Inferior parietal cortex (tissue), 1 donor: Measurements from ENCODE around the gene ABCC1.
"Not testable (repeated sequence)": the region's sequence is repeated elsewhere in the genome, so short reads cannot be mapped to it uniquely, and the experiment has no call there.

ENCODE experiments used
- DNase-seq: peaks from one replicate; pipeline ENCODE4 v3.0.0-alpha.2; 2016; ENCODE audit errors: extremely low spot score

ABCC1 gene

GRCh38 chr16:16082255-16082654 lies 132.8 kb downstream of the ABCC1 start:
- no peak for DNase-seq

- no peak for DNase-seq
These were observed 134.2 kb downstream of the ABCC1 start for GRCh38 chr16:16083421-16084156.

- DNase-seq = no peak
These were observed 135.5 kb downstream of the ABCC1 start for GRCh38 chr16:16084874-16085273.

- DNase-seq = no peak
These were observed 137.4 kb downstream of the ABCC1 start for GRCh38 chr16:16086653-16087446.

GRCh38 chr16:16090238-16090637 lies 140.8 kb downstream of the ABCC1 start:
- no peak for DNase-seq

- no peak for DNase-seq
These were observed 143.7 kb downstream of the ABCC1 start for GRCh38 chr16:16092925-16093627.

- DNase-seq = no peak
These were observed 144.4 kb downstream of the ABCC1 start for GRCh38 chr16:16093628-16094332.

- DNase-seq = no peak
These were observed 146.2 kb downstream of the ABCC1 start for GRCh38 chr16:16095646-16096045.

GRCh38 chr16:16096121-16096857 lies 146.9 kb downstream of the ABCC1 start:
- DNase-seq = no peak

- no peak for DNase-seq
These were observed 147.4 kb downstream of the ABCC1 start for GRCh38 chr16:16096858-16097213.

- DNase-seq = no peak
These were observed 149.9 kb downstream of the ABCC1 start for GRCh38 chr16:16099320-16099719.

GRCh38 chr16:16100631-16101030 lies 151.2 kb downstream of the ABCC1 start:
- DNase-seq = no peak

GRCh38 chr16:16101585-16101984 lies 152.2 kb downstream of the ABCC1 start:
- DNase-seq = no peak

GRCh38 chr16:16102738-16103137 lies 153.3 kb downstream of the ABCC1 start:
- no peak for DNase-seq

GRCh38 chr16:16104132-16104803 lies 154.9 kb downstream of the ABCC1 start:
- not testable (repeated sequence) for DNase-seq

GRCh38 chr16:16104804-16105141 lies 155.4 kb downstream of the ABCC1 start:
- not testable (repeated sequence) for DNase-seq

GRCh38 chr16:16105646-16106045 lies 156.2 kb downstream of the ABCC1 start:
- DNase-seq = no peak

- DNase-seq = no peak
These were observed 157.1 kb downstream of the ABCC1 start for GRCh38 chr16:16106466-16106865.

GRCh38 chr16:16107839-16108238 lies 158.4 kb downstream of the ABCC1 start:
- DNase-seq = no peak

- no peak for DNase-seq
These were observed 159.3 kb downstream of the ABCC1 start for GRCh38 chr16:16108759-16109158.
